Duodenal mucosa (tissue), 2 donors: ENCODE measurements around the gene UGT1A9.
"Not testable (repeated sequence)": the region's sequence is repeated elsewhere in the genome, so short reads cannot be mapped to it uniquely, and the experiment has no call there.

Experiments
- H3K27ac ChIP-seq: one replicate; pipeline ENCODE4 v1.7.0; 2013; ENCODE audit warnings: low read depth, low read length
- H3K27me3 ChIP-seq, 2 donors: one replicate each; pipeline ENCODE4 v1.7.0; 2013; ENCODE audit warnings: low read length in 2 of 2, control low read depth in 1 of 2; ENCODE audit not compliant: insufficient read depth in 2 of 2, control insufficient read depth in 1 of 2
- H3K36me3 ChIP-seq, 2 donors: one replicate each; pipeline ENCODE4 v1.7.0; 2013; ENCODE audit warnings: low read length in 2 of 2, control low read depth in 1 of 2; ENCODE audit not compliant: insufficient read depth in 2 of 2, control insufficient read depth in 1 of 2
- H3K4me1 ChIP-seq, 2 donors: one replicate each; pipeline ENCODE4 v1.7.0; 2013; ENCODE audit warnings: low read length in 2 of 2, control low read depth in 1 of 2; ENCODE audit not compliant: insufficient read depth in 2 of 2, control insufficient read depth in 1 of 2
- H3K4me3 ChIP-seq, 2 donors: one replicate each; pipeline ENCODE4 v1.7.0; 2013; ENCODE audit warnings: low read length in 2 of 2, low read depth in 1 of 2
- H3K9ac ChIP-seq, 2 donors: one replicate each; pipeline ENCODE4 v1.7.0; 2013; ENCODE audit warnings: low read length in 2 of 2, low read depth in 1 of 2
- H3K9me3 ChIP-seq, 2 donors: one replicate each; pipeline ENCODE4 v1.7.0; 2013; ENCODE audit warnings: low read length in 2 of 2, control low read depth in 1 of 2; ENCODE audit not compliant: control insufficient read depth in 1 of 2

UGT1A9 gene

GRCh38 chr2:233743464-233744259, 72.0 kb downstream of the UGT1A9 start:
- no peak overlapping the region for H3K9ac ChIP-seq
- H3K27me3 ChIP-seq, result no peaks in the 10 kb centered on the region
- peaks cover 9 to 11% of the 10 kb centered on the region in 2 donors for H3K4me1 ChIP-seq
- no peak overlapping the region for H3K4me3 ChIP-seq
- no peak overlapping the region for H3K27ac ChIP-seq
- no peaks in the 10 kb centered on the region for H3K9me3 ChIP-seq
- no peaks in the 10 kb centered on the region for H3K36me3 ChIP-seq

- Histone ChIP-seq H3K27ac (no peak overlapping the region), H3K9ac (no peak overlapping the region), H3K36me3 (no peaks in the 10 kb centered on the region), H3K27me3 (no peaks in the 10 kb centered on the region), H3K9me3 (no peaks in the 10 kb centered on the region), H3K4me1 (peaks cover 5 to 11% of the 10 kb centered on the region in 2 donors), H3K4me3 (no peak overlapping the region)
Observed at GRCh38 chr2:233745073-233745755, 73.5 kb downstream of the UGT1A9 start.

- H3K9ac ChIP-seq, H3K27ac ChIP-seq, H3K4me3 ChIP-seq, H3K27me3 ChIP-seq, H3K9me3 ChIP-seq, H3K36me3 ChIP-seq: not testable (repeated sequence)
- H3K4me1 ChIP-seq, result peaks cover 5 to 11% of the 10 kb centered on the region in 2 donors
Observed at GRCh38 chr2:233745838-233746237, 74.1 kb downstream of the UGT1A9 start.

GRCh38 chr2:233746475-233747282, 75.0 kb downstream of the UGT1A9 start:
- H3K4me3 ChIP-seq, result no peak overlapping the region
- H3K27ac ChIP-seq, result no peak overlapping the region
- no peak overlapping the region for H3K9ac ChIP-seq
- no peaks in the 10 kb centered on the region for H3K36me3 ChIP-seq
- H3K27me3 ChIP-seq, result no peaks in the 10 kb centered on the region
- H3K4me1 ChIP-seq, result peaks cover 5 to 11% of the 10 kb centered on the region in 2 donors
- H3K9me3 ChIP-seq, result peaks cover 9 to 11% of the 10 kb centered on the region in 2 donors

- no peak overlapping the region for H3K9ac ChIP-seq
- no peaks in the 10 kb centered on the region for H3K27me3 ChIP-seq
- H3K27ac ChIP-seq, result no peak overlapping the region
- H3K36me3 ChIP-seq, result no peaks in the 10 kb centered on the region
- peaks cover 9 to 11% of the 10 kb centered on the region in 2 donors for H3K9me3 ChIP-seq
- peaks cover 5 to 11% of the 10 kb centered on the region in 2 donors for H3K4me1 ChIP-seq
- no peak overlapping the region for H3K4me3 ChIP-seq
Observed at GRCh38 chr2:233747283-233747544, 75.5 kb downstream of the UGT1A9 start.

GRCh38 chr2:233750689-233751088, 79.0 kb downstream of the UGT1A9 start:
- H3K27me3 ChIP-seq, H3K27ac ChIP-seq, H3K9ac ChIP-seq, H3K4me3 ChIP-seq, H3K36me3 ChIP-seq, H3K4me1 ChIP-seq: not testable (repeated sequence)
- H3K9me3 ChIP-seq, result peaks cover 9 to 11% of the 10 kb centered on the region in 2 donors

- H3K27ac ChIP-seq, H3K27me3 ChIP-seq, H3K4me1 ChIP-seq, H3K4me3 ChIP-seq, H3K9ac ChIP-seq, H3K36me3 ChIP-seq: not testable (repeated sequence)
- H3K9me3 ChIP-seq, result peaks cover 9 to 11% of the 10 kb centered on the region in 2 donors
Observed at GRCh38 chr2:233751212-233752009, 79.7 kb downstream of the UGT1A9 start.

- H3K27me3 ChIP-seq, result no peaks in the 10 kb centered on the region
- no peak overlapping the region for H3K9ac ChIP-seq
- no peak overlapping the region for H3K27ac ChIP-seq
- H3K4me3 ChIP-seq, result no peak overlapping the region
- H3K36me3 ChIP-seq, result no peaks in the 10 kb centered on the region
- H3K4me1 ChIP-seq, result peaks cover 19 to 28% of the 10 kb centered on the region in 2 donors
- H3K9me3 ChIP-seq, result peaks cover 9 to 11% of the 10 kb centered on the region in 2 donors
Observed at GRCh38 chr2:233754872-233755611, 83.3 kb downstream of the UGT1A9 start.

- Histone ChIP-seq H3K4me3 (no peak overlapping the region), H3K9me3 (no peaks in the 10 kb centered on the region), H3K27ac (no peak overlapping the region), H3K36me3 (no peaks in the 10 kb centered on the region), H3K4me1 (peaks cover 28 to 41% of the 10 kb centered on the region in 2 donors), H3K27me3 (no peaks in the 10 kb centered on the region), H3K9ac (no peak overlapping the region)
Observed at GRCh38 chr2:233756429-233757081, 84.9 kb downstream of the UGT1A9 start.
